ENCODE results near the gene ENTPD8.

GRCh38 chr9:137408651-137409405 lies 32.3 kb downstream of the ENTPD8 start:
- TF ChIP-seq, protein P1, sequence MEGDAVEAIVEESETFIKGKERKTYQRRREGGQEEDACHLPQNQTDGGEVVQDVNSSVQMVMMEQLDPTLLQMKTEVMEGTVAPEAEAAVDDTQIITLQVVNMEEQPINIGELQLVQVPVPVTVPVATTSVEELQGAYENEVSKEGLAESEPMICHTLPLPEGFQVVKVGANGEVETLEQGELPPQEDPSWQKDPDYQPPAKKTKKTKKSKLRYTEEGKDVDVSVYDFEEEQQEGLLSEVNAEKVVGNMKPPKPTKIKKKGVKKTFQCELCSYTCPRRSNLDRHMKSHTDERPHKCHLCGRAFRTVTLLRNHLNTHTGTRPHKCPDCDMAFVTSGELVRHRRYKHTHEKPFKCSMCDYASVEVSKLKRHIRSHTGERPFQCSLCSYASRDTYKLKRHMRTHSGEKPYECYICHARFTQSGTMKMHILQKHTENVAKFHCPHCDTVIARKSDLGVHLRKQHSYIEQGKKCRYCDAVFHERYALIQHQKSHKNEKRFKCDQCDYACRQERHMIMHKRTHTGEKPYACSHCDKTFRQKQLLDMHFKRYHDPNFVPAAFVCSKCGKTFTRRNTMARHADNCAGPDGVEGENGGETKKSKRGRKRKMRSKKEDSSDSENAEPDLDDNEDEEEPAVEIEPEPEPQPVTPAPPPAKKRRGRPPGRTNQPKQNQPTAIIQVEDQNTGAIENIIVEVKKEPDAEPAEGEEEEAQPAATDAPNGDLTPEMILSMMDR (IDR thresholded peaks at IDR 0.05) = no peak
- TF ChIP-seq POLR2A (IDR thresholded peaks at IDR 0.05) (no peak), EP300 (IDR thresholded peaks at IDR 0.05) (no peak), POLR2AphosphoS5 (IDR thresholded peaks at IDR 0.05) (no peak)
